Measurements from ENCODE around the gene PDCD1. TPM values are rescaled to one million over a fixed set of nuclear protein-coding genes. Genes with fewer than 3 reads are reported as not detected.

The PDCD1 gene
- total RNA-seq, 4 donors from 2014 or later = 0.49 to 2.3 (median 1.1) TPM

- H3K27me3 ChIP-seq = no peaks in the 10 kb centered on the region
- no peak for DNase-seq
- peaks cover 21 to 28% of the 10 kb centered on the region in 2 donors for H3K4me1 ChIP-seq
- H3K9me3 ChIP-seq = no peaks in the 10 kb centered on the region
- H3K4me3 ChIP-seq (replicated peaks in 1 of 3) = no peak overlapping the region
- WGBS, 2 donors = 84 to 87% methylated on average over 7 to 17 of the region's 20 CpGs
- peak overlapping the region in 1 of 3 donors; percentile 83 for H3K27ac ChIP-seq
- H3K36me3 ChIP-seq = no peaks in the 10 kb centered on the region
- TF ChIP-seq, protein P1, sequence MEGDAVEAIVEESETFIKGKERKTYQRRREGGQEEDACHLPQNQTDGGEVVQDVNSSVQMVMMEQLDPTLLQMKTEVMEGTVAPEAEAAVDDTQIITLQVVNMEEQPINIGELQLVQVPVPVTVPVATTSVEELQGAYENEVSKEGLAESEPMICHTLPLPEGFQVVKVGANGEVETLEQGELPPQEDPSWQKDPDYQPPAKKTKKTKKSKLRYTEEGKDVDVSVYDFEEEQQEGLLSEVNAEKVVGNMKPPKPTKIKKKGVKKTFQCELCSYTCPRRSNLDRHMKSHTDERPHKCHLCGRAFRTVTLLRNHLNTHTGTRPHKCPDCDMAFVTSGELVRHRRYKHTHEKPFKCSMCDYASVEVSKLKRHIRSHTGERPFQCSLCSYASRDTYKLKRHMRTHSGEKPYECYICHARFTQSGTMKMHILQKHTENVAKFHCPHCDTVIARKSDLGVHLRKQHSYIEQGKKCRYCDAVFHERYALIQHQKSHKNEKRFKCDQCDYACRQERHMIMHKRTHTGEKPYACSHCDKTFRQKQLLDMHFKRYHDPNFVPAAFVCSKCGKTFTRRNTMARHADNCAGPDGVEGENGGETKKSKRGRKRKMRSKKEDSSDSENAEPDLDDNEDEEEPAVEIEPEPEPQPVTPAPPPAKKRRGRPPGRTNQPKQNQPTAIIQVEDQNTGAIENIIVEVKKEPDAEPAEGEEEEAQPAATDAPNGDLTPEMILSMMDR (IDR thresholded peaks at IDR 0.05) = no peak
- TF ChIP-seq POLR2A (IDR thresholded peaks at IDR 0.05) = no peak
- intact Hi-C loops (cut with DNase I) = no loop called here
Observed at GRCh38 chr2:241811952-241812729, 46.6 kb downstream of the PDCD1 start.

GRCh38 chr2:241811201-241811951 lies 47.3 kb downstream of the PDCD1 start:
- intact Hi-C loops (cut with DNase I) = no loop called here
- DNase-seq = peak; percentile 95
- Histone ChIP-seq H3K27ac (peak overlapping the region; percentile 82 to 90 (median 83)), H3K4me3 (replicated peaks in 1 of 3) (no peak overlapping the region), H3K4me1 (peaks cover 21 to 28% of the 10 kb centered on the region in 2 donors), H3K27me3 (no peaks in the 10 kb centered on the region), H3K36me3 (no peaks in the 10 kb centered on the region), H3K9me3 (no peaks in the 10 kb centered on the region)
- WGBS, 2 donors = 71 to 80% methylated on average over 1 to 14 of the region's 27 CpGs
- TF ChIP-seq, protein P1 (IDR thresholded peaks at IDR 0.05) = no peak
- peak in 1 of 2 donors; percentile 51 for TF ChIP-seq POLR2A (IDR thresholded peaks at IDR 0.05)

DNA sequence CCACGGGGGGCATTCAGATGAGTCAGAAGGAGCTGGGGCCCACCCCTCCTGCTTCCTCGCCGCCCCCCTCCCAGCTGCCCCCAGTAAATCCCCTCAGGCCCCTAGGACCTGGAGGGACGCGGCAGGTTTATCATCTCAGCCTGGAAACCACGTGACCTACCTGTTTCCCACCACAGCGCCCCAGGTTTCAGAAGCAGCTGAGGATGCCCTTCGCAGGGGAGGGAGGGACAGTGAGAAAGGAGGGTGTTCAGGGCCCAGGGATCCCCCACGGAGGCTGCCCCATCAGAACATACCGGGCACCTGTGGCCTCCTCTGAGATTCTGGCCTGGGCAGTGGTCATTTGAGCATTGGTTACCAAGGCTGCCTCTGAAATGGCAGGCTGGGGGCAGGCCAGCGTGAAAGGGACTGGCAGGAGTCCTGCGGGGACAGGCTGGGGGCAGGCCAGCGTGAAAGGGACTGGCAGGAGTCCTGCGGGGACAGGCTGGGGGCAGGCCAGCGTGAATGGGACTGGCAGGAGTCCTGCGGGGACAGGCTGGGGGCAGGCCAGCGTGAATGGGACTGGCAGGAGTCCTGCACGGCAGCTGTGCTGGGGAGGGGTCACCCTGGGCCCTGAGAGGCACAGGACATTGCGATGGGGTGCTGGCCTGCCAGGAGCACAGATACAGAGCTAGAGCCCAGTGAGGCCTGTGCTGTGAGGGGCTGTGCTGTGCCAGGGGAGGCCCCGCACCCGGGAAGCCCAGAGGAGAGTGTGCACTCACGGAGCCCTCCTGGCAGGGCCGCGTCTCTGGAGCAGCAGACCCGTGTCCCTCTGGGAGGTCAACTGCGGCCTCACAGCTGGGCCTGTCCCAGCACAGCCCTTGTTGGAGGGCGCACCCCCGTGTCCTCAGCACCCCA lies 48.1 kb downstream of the PDCD1 start:
- Histone ChIP-seq H3K36me3 (no peaks in the 10 kb centered on the region), H3K27ac (peak overlapping the region; percentile 82 to 90 (median 83)), H3K4me3 (replicated peaks in 1 of 3) (no peak overlapping the region), H3K4me1 (peaks cover 21 to 28% of the 10 kb centered on the region in 2 donors), H3K27me3 (no peaks in the 10 kb centered on the region), H3K9me3 (no peaks in the 10 kb centered on the region)
- WGBS, 2 donors = 42 to 68% methylated on average over 10 to 17 of the region's 28 CpGs
- intact Hi-C loops (cut with DNase I) = no loop called here
- peak; percentile 69 to 84 for DNase-seq
- TF ChIP-seq, protein P1 (IDR thresholded peaks at IDR 0.05) = no peak
- no peak for TF ChIP-seq POLR2A (IDR thresholded peaks at IDR 0.05)

DNA sequence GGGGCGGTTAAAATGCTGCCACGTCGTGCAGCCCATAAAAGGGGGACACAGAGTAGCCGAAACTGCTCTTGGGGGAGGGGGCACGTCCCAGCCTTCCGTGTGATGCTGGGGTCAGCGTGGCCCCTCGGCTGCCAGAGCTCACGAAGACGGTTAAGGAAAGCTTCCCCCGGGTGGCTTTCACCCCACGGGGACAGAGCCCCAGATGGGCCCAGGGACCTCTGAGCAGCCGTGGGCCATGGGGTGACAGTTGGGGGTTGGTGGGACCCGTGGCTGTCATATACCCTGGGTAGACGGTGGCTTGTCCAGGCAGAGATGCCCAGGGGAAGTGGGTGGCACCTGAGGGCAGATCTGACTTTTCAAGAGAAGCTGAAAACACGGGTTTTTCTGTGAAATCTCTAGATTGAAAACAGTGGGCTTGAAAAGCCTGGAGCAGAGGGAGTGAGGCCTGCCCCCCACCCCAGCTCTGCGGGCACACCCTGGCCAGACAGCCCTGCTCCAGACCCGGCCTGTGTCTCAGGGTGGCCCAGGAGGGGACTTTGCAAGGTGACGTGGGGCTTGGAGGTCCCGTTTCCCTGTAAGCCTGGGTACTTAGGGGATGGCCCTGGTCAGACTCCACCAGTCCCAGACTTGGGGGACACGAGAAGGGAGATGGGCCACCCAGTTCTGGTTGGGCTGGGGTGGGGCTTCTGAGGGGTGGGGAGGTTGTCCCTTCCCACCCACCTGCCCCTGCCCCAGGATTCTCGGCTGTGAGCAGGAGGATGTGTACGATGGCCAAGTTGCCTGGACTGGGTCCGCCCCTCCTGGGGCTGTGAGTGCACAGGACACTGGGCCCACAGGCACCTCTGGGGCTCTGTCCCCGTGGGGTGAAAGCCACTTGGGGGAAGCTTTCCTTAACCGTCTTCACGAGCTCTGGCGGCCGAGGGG lies 49.0 kb downstream of the PDCD1 start:
- Histone ChIP-seq H3K27ac (peak overlapping the region; percentile 82 to 90 (median 83)), H3K4me3 (replicated peaks in 1 of 3) (no peak overlapping the region), H3K9me3 (no peaks in the 10 kb centered on the region), H3K27me3 (no peaks in the 10 kb centered on the region), H3K36me3 (no peaks in the 10 kb centered on the region), H3K4me1 (peaks cover 23 to 30% of the 10 kb centered on the region in 2 donors)
- 85% methylated on average over 20 to 29 of the region's 29 CpGs for WGBS, 2 donors
- TF ChIP-seq, protein P1 (IDR thresholded peaks at IDR 0.05) = no peak
- no peak for TF ChIP-seq POLR2A (IDR thresholded peaks at IDR 0.05)
- DNase-seq = no peak
- intact Hi-C loops (cut with DNase I) = no loop called here

Data from thyroid gland (tissue), 4 donors.